Neural progenitor cell (in vitro differentiated cells): Measurements from ENCODE around the gene LRRN3. TPM values are rescaled to one million over a fixed set of nuclear protein-coding genes. Genes with fewer than 3 reads are reported as not detected.

ENCODE experiments used
- DNase-seq: peaks from one replicate; pipeline ENCODE4 v3.0.0-alpha.2; 2016; ENCODE audit warnings: low spot score
- H2AFZ ChIP-seq: fragments of 200-600 bp; sonication (generic); replicated peaks from 2 replicates; pipeline ENCODE4 v1.6.1; 2016; ENCODE audit warnings: antibody characterized with exemption
- H3F3A ChIP-seq: fragments of 200-600 bp; sonication (generic); 2 replicates; pipeline ENCODE4 v1.6.1; 2016; ENCODE audit warnings: antibody characterized with exemption, low read depth
- H3K27ac ChIP-seq: fragments of 200-600 bp; sonication (generic); 2 replicates; pipeline ENCODE4 v1.5.1; 2016; ENCODE audit warnings: mild to moderate bottlenecking
- H3K27me3 ChIP-seq: fragments of 200-600 bp; sonication (generic); 2 replicates; pipeline ENCODE4 v1.6.1; 2016; ENCODE audit warnings: mild to moderate bottlenecking, moderate library complexity
- H3K36me3 ChIP-seq: fragments of 200-600 bp; sonication (generic); 2 replicates; pipeline ENCODE4 v1.5.1; 2016
- H3K4me1 ChIP-seq: fragments of 200-600 bp; sonication (generic); 2 replicates; pipeline ENCODE4 v1.6.1; 2016; ENCODE audit warnings: mixed run types
- H3K4me2 ChIP-seq: fragments of 200-600 bp; sonication (generic); 2 replicates; pipeline ENCODE4 v1.6.1; 2016
- H3K4me3 ChIP-seq: fragments of 200-600 bp; sonication (generic); 2 replicates; pipeline ENCODE4 v1.5.1; 2016
- H3K79me2 ChIP-seq: fragments of 200-600 bp; sonication (generic); 2 replicates; pipeline ENCODE4 v1.6.1; 2016; ENCODE audit warnings: low read depth
- H3K9ac ChIP-seq: fragments of 200-600 bp; sonication (generic); 2 replicates; pipeline ENCODE4 v1.6.1; 2016
- H3K9me3 ChIP-seq: fragments of 200-600 bp; sonication (generic); 2 replicates; pipeline ENCODE4 v1.5.1; 2016; ENCODE audit warnings: low read depth
- H4K20me1 ChIP-seq: fragments of 200-600 bp; sonication (generic); 2 replicates; pipeline ENCODE4 v1.6.1; 2016; ENCODE audit warnings: low read depth
- H3K27ac Mint-ChIP-seq: 3 replicates; pipeline ENCODE4 v1.8.0; 2021; ENCODE audit warnings: mixed read lengths
- H3K27me3 Mint-ChIP-seq: 2 replicates; pipeline ENCODE4 v1.8.0; 2022; ENCODE audit warnings: low read depth, mild to moderate bottlenecking, inconsistent platforms, moderate library complexity, mixed read lengths; ENCODE audit not compliant: insufficient read depth
- H3K36me3 Mint-ChIP-seq: 3 replicates; pipeline ENCODE4 v1.8.0; 2021; ENCODE audit warnings: mixed read lengths
- H3K4me1 Mint-ChIP-seq: 3 replicates; pipeline ENCODE4 v1.8.0; 2021; ENCODE audit warnings: mixed read lengths
- H3K4me3 Mint-ChIP-seq: 3 replicates; pipeline ENCODE4 v1.8.0; 2021; ENCODE audit warnings: mild to moderate bottlenecking, moderate library complexity, mixed read lengths
- H3K9me3 Mint-ChIP-seq: 3 replicates; pipeline ENCODE4 v1.8.0; 2020; ENCODE audit warnings: mixed read lengths
- CTCF ChIP-seq: fragments of 200-600 bp; sonication (generic); IDR thresholded peaks from 2 replicates; pipeline ENCODE4 v1.5.1; 2017; ENCODE audit warnings: antibody characterized with exemption, mild to moderate bottlenecking
- EZH2 ChIP-seq: fragments of 200-600 bp; sonication (generic); IDR thresholded peaks from 2 replicates; pipeline ENCODE4 v1.6.1; 2017; ENCODE audit warnings: antibody characterized with exemption, mild to moderate bottlenecking, moderate library complexity
- EZH2phosphoT487 ChIP-seq: fragments of 200-600 bp; sonication (generic); IDR thresholded peaks from 2 replicates; pipeline ENCODE4 v1.6.1; 2017; ENCODE audit warnings: antibody characterized with exemption
- total RNA-seq: library from RNA; depleted of rRNA; stranded (reverse); fragments of >200 nt; gene quantifications from 2 replicates; pipeline ENCODE4 v1.2.3, GENCODE V29; 2015; ENCODE audit warnings: low replicate concordance

The LRRN3 gene
- total RNA-seq, 1 donor from 2014 or later, result 2.4 TPM

GRCh38 chr7:111150709-111151108 is 59.8 kb downstream of the LRRN3 start:
- H3K9me3 ChIP-seq, result no peaks in the 10 kb centered on the region
- Mint-ChIP-seq H3K4me1 (peaks cover 7% of the 10 kb centered on the region), H3K9me3 (no peaks in the 10 kb centered on the region), H3K4me3 (no peak overlapping the region), H3K36me3 (no peaks in the 10 kb centered on the region), H3K27me3 (no peaks in the 10 kb centered on the region), H3K27ac (peak overlapping the region; percentile 10)
- H3F3A ChIP-seq, result no peaks in the 10 kb centered on the region
- H3K4me1 ChIP-seq, result peaks cover 8% of the 10 kb centered on the region
- no peaks in the 10 kb centered on the region for H3K79me2 ChIP-seq
- H3K4me3 ChIP-seq, result no peak overlapping the region
- H2AFZ ChIP-seq, result no peak overlapping the region
- no peaks in the 10 kb centered on the region for H4K20me1 ChIP-seq
- no peak for DNase-seq
- H3K36me3 ChIP-seq, result no peaks in the 10 kb centered on the region
- no peak overlapping the region for H3K9ac ChIP-seq
- no peak for TF ChIP-seq CTCF
- TF ChIP-seq EZH2phosphoT487, result no peak
- TF ChIP-seq EZH2, result no peak
- H3K4me2 ChIP-seq, result no peak overlapping the region
- no peak overlapping the region for H3K27ac ChIP-seq
- no peaks in the 10 kb centered on the region for H3K27me3 ChIP-seq

GRCh38 chr7:111159426-111159825 is 68.5 kb downstream of the LRRN3 start:
- TF ChIP-seq EZH2phosphoT487 (no peak), EZH2 (no peak), CTCF (no peak)
- Mint-ChIP-seq H3K4me3 (no peak overlapping the region), H3K9me3 (no peaks in the 10 kb centered on the region), H3K27me3 (no peaks in the 10 kb centered on the region), H3K4me1 (peaks cover 3% of the 10 kb centered on the region), H3K36me3 (no peaks in the 10 kb centered on the region), H3K27ac (no peak overlapping the region)
- no peak overlapping the region for H3K9ac ChIP-seq
- no peaks in the 10 kb centered on the region for H3K79me2 ChIP-seq
- H4K20me1 ChIP-seq, result no peaks in the 10 kb centered on the region
- H3F3A ChIP-seq, result no peaks in the 10 kb centered on the region
- DNase-seq, result no peak
- no peaks in the 10 kb centered on the region for H3K27me3 ChIP-seq
- no peak overlapping the region for H2AFZ ChIP-seq
- no peaks in the 10 kb centered on the region for H3K36me3 ChIP-seq
- H3K4me2 ChIP-seq, result no peak overlapping the region
- no peaks in the 10 kb centered on the region for H3K4me1 ChIP-seq
- H3K9me3 ChIP-seq, result no peaks in the 10 kb centered on the region
- no peak overlapping the region for H3K27ac ChIP-seq
- no peak overlapping the region for H3K4me3 ChIP-seq

GRCh38 chr7:111160297-111160696 is 69.4 kb downstream of the LRRN3 start:
- Mint-ChIP-seq H3K27ac (no peak overlapping the region), H3K27me3 (no peaks in the 10 kb centered on the region), H3K4me1 (peaks cover 3% of the 10 kb centered on the region), H3K9me3 (no peaks in the 10 kb centered on the region), H3K36me3 (no peaks in the 10 kb centered on the region), H3K4me3 (no peak overlapping the region)
- Histone ChIP-seq H3K4me3 (no peak overlapping the region), H2AFZ (no peak overlapping the region), H4K20me1 (no peaks in the 10 kb centered on the region), H3K27me3 (no peaks in the 10 kb centered on the region), H3K9me3 (no peaks in the 10 kb centered on the region), H3K79me2 (no peaks in the 10 kb centered on the region), H3K4me2 (no peak overlapping the region), H3K36me3 (no peaks in the 10 kb centered on the region), H3K27ac (no peak overlapping the region), H3F3A (no peaks in the 10 kb centered on the region), H3K4me1 (no peaks in the 10 kb centered on the region), H3K9ac (no peak overlapping the region)
- DNase-seq, result no peak
- TF ChIP-seq EZH2phosphoT487, result no peak
- TF ChIP-seq EZH2, result no peak

GRCh38 chr7:111162692-111163091 is 71.8 kb downstream of the LRRN3 start:
- Mint-ChIP-seq H3K36me3 (no peaks in the 10 kb centered on the region), H3K4me3 (no peak overlapping the region), H3K27me3 (no peaks in the 10 kb centered on the region), H3K9me3 (no peaks in the 10 kb centered on the region), H3K4me1 (peaks cover 3% of the 10 kb centered on the region), H3K27ac (no peak overlapping the region)
- H3K4me1 ChIP-seq, result no peaks in the 10 kb centered on the region
- H3K36me3 ChIP-seq, result no peaks in the 10 kb centered on the region
- H3F3A ChIP-seq, result no peaks in the 10 kb centered on the region
- no peaks in the 10 kb centered on the region for H4K20me1 ChIP-seq
- no peaks in the 10 kb centered on the region for H3K9me3 ChIP-seq
- TF ChIP-seq EZH2phosphoT487, result no peak
- TF ChIP-seq EZH2, result no peak
- no peak for TF ChIP-seq CTCF
- H3K27me3 ChIP-seq, result no peaks in the 10 kb centered on the region
- no peak overlapping the region for H3K27ac ChIP-seq
- H3K4me3 ChIP-seq, result no peak overlapping the region
- no peak overlapping the region for H3K9ac ChIP-seq
- no peak overlapping the region for H2AFZ ChIP-seq
- no peaks in the 10 kb centered on the region for H3K79me2 ChIP-seq
- DNase-seq, result no peak
- no peak overlapping the region for H3K4me2 ChIP-seq
